ENCODE results near the gene TCF7L1. TPM values are rescaled to one million over a fixed set of nuclear protein-coding genes. Genes with fewer than 3 reads are reported as not detected.

The TCF7L1 gene
- total and polyA plus RNA-seq, 9 of the 15 experiments (the other 6 are each of a cell fraction or from before 2014, with no cell fraction given): 0.03 to 0.11 (median 0.07) TPM; not detected in 5

GRCh38 chr2:85354286-85355072 lies 221.3 kb downstream of the TCF7L1 start, which contains the start of the genes ELMOD3 and RETSAT (continued):
- TF ChIP-seq HBP1 (CRISPR knock-in tag; IDR thresholded peaks at IDR 0.05): no peak
- TF ChIP-seq TAF15 (IDR thresholded peaks at IDR 0.05; ENCODE audit: low read depth, low read length): no peak
- no peak for TF ChIP-seq HDGF (IDR thresholded peaks at IDR 0.05)
- no peak for TF ChIP-seq FOXP1 (CRISPR knock-in tag; IDR thresholded peaks at IDR 0.05)
- no peak for TF ChIP-seq HDAC3 (IDR thresholded peaks at IDR 0.05; ENCODE audit: borderline replicate concordance, partially characterized antibody)
- TF ChIP-seq DIDO1 (tag; IDR thresholded peaks at IDR 0.05; ENCODE audit: low read depth): peak; percentile 83
- TF ChIP-seq XRCC4 (IDR thresholded peaks at IDR 0.05; ENCODE audit: extremely low read depth, insufficient read depth, insufficient read length): no peak
- no peak for TF ChIP-seq BCLAF1 (IDR thresholded peaks at IDR 0.05; ENCODE audit: borderline replicate concordance in 1 of 2, control insufficient read depth in 1 of 2, low read depth in 2 of 2, low read length in 1 of 2)
- TF ChIP-seq CBFA2T3 (IDR thresholded peaks at IDR 0.05): no peak
- no peak for TF ChIP-seq SRSF9 (IDR thresholded peaks at IDR 0.05; ENCODE audit: borderline replicate concordance, low read depth, low read length)
- no peak for TF ChIP-seq NFXL1 (CRISPR knock-in tag; IDR thresholded peaks at IDR 0.05)
- no peak for TF ChIP-seq ZKSCAN8 (CRISPR knock-in tag; IDR thresholded peaks at IDR 0.05)
- TF ChIP-seq ZNF76 (CRISPR knock-in tag; IDR thresholded peaks at IDR 0.05; ENCODE audit: borderline replicate concordance): no peak
- TF ChIP-seq RCOR1 (IDR thresholded peaks at IDR 0.05; ENCODE audit: borderline replicate concordance in 1 of 2, low read depth in 2 of 2, low read length in 2 of 2): peak; percentile 14 to 91; a peak in 2 of 4 replicates
- TF ChIP-seq RHOXF2B (CRISPR knock-in tag; conservative IDR thresholded peaks at IDR 0.05): no peak
- TF ChIP-seq ZBTB9 (CRISPR knock-in tag; IDR thresholded peaks at IDR 0.05): no peak
- no peak for TF ChIP-seq SNIP1 (IDR thresholded peaks at IDR 0.05; ENCODE audit: low read depth)
- no peak for TF ChIP-seq USF2 (CRISPR knock-in tag; IDR thresholded peaks at IDR 0.05)
- no peak for TF ChIP-seq MBD1 (CRISPR knock-in tag; IDR thresholded peaks at IDR 0.05)
- TF ChIP-seq PHB (CRISPR knock-in tag; IDR thresholded peaks at IDR 0.05): no peak

Measured in K562 (cell line).